ENCODE results near the gene WWOX. TPM values are rescaled to one million over a fixed set of nuclear protein-coding genes. Genes with fewer than 3 reads are reported as not detected.

Gene WWOX
- total and polyA plus RNA-seq, 2 donors (not counting 3 experiments of a cell fraction or from before 2014, with no cell fraction given): 6.2 to 12.5 TPM

- Histone ChIP-seq H3K4me1 (ENCODE audit: control insufficient read depth, extremely low read depth, insufficient read depth, low read length) (no peaks in the 10 kb centered on the region), H3K36me3 (ENCODE audit: control insufficient read depth in 2 of 2, extremely low read depth in 1 of 2, insufficient read depth in 2 of 2, low read length in 2 of 2) (no peaks in the 10 kb centered on the region), H3K27me3 (ENCODE audit: control insufficient read depth in 2 of 2, insufficient read depth in 2 of 2, low read length in 2 of 2) (no peaks in the 10 kb centered on the region), H4K20me1 (replicated peaks; ENCODE audit: control insufficient read depth, extremely low read depth, insufficient read depth, low read length) (no peaks in the 10 kb centered on the region), H3K4me2 (ENCODE audit: insufficient read depth, low read length) (no peak overlapping the region), H3K27ac (ENCODE audit: insufficient read depth, low read depth, low read length) (no peak overlapping the region), H3K9ac (replicated peaks; ENCODE audit: extremely low read depth, insufficient read depth, low read length) (no peak overlapping the region), H3K79me2 (ENCODE audit: control insufficient read depth, insufficient read depth, low read length) (no peaks in the 10 kb centered on the region), H3K9me3 (replicated peaks; ENCODE audit: control insufficient read depth, insufficient read depth, low read length) (no peaks in the 10 kb centered on the region), H3K9me1 (replicated peaks; ENCODE audit: control insufficient read depth, extremely low read depth, insufficient read depth, low read length) (no peaks in the 10 kb centered on the region), H3K4me3 (replicated peaks in 1 of 3; ENCODE audit: insufficient read depth in 1 of 3, low read depth in 1 of 3, low read length in 3 of 3) (no peak overlapping the region), H2AFZ (ENCODE audit: low read depth, low read length) (no peak overlapping the region)
- ChIA-PET POLR2A (no interaction called here), CTCF (no interaction called here)
- FAIRE-seq (no peak), DNase-seq (ENCODE audit: low read depth, low spot score) (no peak)
- no TSS peak for BruUV-seq (replicated peaks)
- no peak for TF ChIP-seq GATA2 (IDR thresholded peaks at IDR 0.05; ENCODE audit: insufficient read depth, insufficient read length, low read depth, low read length)
- TF ChIP-seq POLR2AphosphoS5 (IDR thresholded peaks at IDR 0.05; ENCODE audit: insufficient read depth, low read depth, low read length): no peak
- no peak for TF ChIP-seq MAX (IDR thresholded peaks at IDR 0.05; ENCODE audit: insufficient read depth, insufficient read length)
- no peak for TF ChIP-seq POLR2A (IDR thresholded peaks at IDR 0.05; ENCODE audit: low read depth, low read length)
- no peak for TF ChIP-seq MYC (IDR thresholded peaks at IDR 0.05; ENCODE audit: low read depth, low read length)
- intact Hi-C loops (cut with micrococcal nuclease): no loop called here
- dilution Hi-C loops (cut with MboI; ENCODE audit: extremely low pct_ligation_motif_present, low sequenced_read_pairs): no loop called here
These were observed 560.3 kb downstream of the WWOX start for GRCh38 chr16:78659668-78660217.

- DNase-seq (ENCODE audit: low read depth, low spot score) (no peak), FAIRE-seq (no peak)
- TF ChIP-seq POLR2A (IDR thresholded peaks at IDR 0.05; ENCODE audit: low read depth, low read length) (no peak), MYC (IDR thresholded peaks at IDR 0.05; ENCODE audit: low read depth, low read length) (no peak), MAX (IDR thresholded peaks at IDR 0.05; ENCODE audit: insufficient read depth, insufficient read length) (no peak), POLR2AphosphoS5 (IDR thresholded peaks at IDR 0.05; ENCODE audit: insufficient read depth, low read depth, low read length) (no peak), EZH2 (IDR thresholded peaks at IDR 0.05; ENCODE audit: borderline replicate concordance, low read depth, low read length, severe bottlenecking) (no peak), JUN (IDR thresholded peaks at IDR 0.05; ENCODE audit: borderline replicate concordance, insufficient read depth, insufficient read length, low read depth) (no peak), FOS (IDR thresholded peaks at IDR 0.05; ENCODE audit: borderline replicate concordance, insufficient read depth, low read length) (no peak), CTCF (IDR thresholded peaks at IDR 0.05; ENCODE audit: extremely low read depth in 1 of 2, insufficient read depth in 1 of 2, low read depth in 1 of 2, low read length in 2 of 2) (no peak), GATA2 (IDR thresholded peaks at IDR 0.05; ENCODE audit: insufficient read depth, insufficient read length, low read depth, low read length) (no peak)
- no peak overlapping the region for H2AFZ ChIP-seq (ENCODE audit: low read depth, low read length)
- H3K4me1 ChIP-seq (ENCODE audit: control insufficient read depth, extremely low read depth, insufficient read depth, low read length): no peaks in the 10 kb centered on the region
- dilution Hi-C loops (cut with MboI; ENCODE audit: extremely low pct_ligation_motif_present, low sequenced_read_pairs) (no loop called here), intact Hi-C loops (cut with micrococcal nuclease) (no loop called here)
- ChIA-PET CTCF (no interaction called here), POLR2A (no interaction called here)
- H4K20me1 ChIP-seq (replicated peaks; ENCODE audit: control insufficient read depth, extremely low read depth, insufficient read depth, low read length): no peaks in the 10 kb centered on the region
- H3K9me3 ChIP-seq (replicated peaks; ENCODE audit: control insufficient read depth, insufficient read depth, low read length): no peaks in the 10 kb centered on the region
- no peaks in the 10 kb centered on the region for H3K9me1 ChIP-seq (replicated peaks; ENCODE audit: control insufficient read depth, extremely low read depth, insufficient read depth, low read length)
- no peak overlapping the region for H3K27ac ChIP-seq (ENCODE audit: insufficient read depth, low read depth, low read length)
- BruUV-seq (replicated peaks): no TSS peak
- H3K79me2 ChIP-seq (ENCODE audit: control insufficient read depth, insufficient read depth, low read length): no peaks in the 10 kb centered on the region
- no peaks in the 10 kb centered on the region for H3K27me3 ChIP-seq (ENCODE audit: control insufficient read depth in 2 of 2, insufficient read depth in 2 of 2, low read length in 2 of 2)
- H3K36me3 ChIP-seq (ENCODE audit: control insufficient read depth in 2 of 2, extremely low read depth in 1 of 2, insufficient read depth in 2 of 2, low read length in 2 of 2): no peaks in the 10 kb centered on the region
- no peak overlapping the region for H3K4me2 ChIP-seq (ENCODE audit: insufficient read depth, low read length)
- no peak overlapping the region for H3K4me3 ChIP-seq (replicated peaks in 1 of 3; ENCODE audit: insufficient read depth in 1 of 3, low read depth in 1 of 3, low read length in 3 of 3)
- H3K9ac ChIP-seq (replicated peaks; ENCODE audit: extremely low read depth, insufficient read depth, low read length): no peak overlapping the region
These were observed 561.3 kb downstream of the WWOX start for GRCh38 chr16:78660795-78661194.
